ENCODE data around the gene MACROD2.

DNA sequence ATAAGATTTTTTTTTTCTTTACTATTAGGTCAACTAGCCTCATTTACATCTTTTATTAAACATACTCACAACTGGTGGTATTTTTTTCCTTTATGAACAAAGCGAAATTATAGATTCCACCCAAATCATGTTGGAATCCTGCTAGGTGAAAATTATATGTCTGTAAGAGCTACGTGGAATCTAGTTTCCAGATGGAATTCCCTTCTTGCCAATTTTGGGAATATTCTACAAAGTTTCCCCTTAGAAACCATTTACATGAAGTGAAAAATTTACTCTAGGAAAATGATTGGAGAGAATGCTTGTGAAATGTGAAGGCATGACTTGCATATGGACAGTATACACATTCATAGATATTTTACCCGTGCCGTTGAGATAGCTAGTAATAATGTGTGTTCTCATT is 1466.6 kb downstream of the MACROD2 start:
- TF ChIP-seq, protein P1, sequence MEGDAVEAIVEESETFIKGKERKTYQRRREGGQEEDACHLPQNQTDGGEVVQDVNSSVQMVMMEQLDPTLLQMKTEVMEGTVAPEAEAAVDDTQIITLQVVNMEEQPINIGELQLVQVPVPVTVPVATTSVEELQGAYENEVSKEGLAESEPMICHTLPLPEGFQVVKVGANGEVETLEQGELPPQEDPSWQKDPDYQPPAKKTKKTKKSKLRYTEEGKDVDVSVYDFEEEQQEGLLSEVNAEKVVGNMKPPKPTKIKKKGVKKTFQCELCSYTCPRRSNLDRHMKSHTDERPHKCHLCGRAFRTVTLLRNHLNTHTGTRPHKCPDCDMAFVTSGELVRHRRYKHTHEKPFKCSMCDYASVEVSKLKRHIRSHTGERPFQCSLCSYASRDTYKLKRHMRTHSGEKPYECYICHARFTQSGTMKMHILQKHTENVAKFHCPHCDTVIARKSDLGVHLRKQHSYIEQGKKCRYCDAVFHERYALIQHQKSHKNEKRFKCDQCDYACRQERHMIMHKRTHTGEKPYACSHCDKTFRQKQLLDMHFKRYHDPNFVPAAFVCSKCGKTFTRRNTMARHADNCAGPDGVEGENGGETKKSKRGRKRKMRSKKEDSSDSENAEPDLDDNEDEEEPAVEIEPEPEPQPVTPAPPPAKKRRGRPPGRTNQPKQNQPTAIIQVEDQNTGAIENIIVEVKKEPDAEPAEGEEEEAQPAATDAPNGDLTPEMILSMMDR (IDR thresholded peaks at IDR 0.05): no peak
- TF ChIP-seq POLR2A (IDR thresholded peaks at IDR 0.05): no peak

Data from uterus (tissue), 2 donors.